Kidney (tissue), 14 donors: Measurements from ENCODE around the gene HNRNPA3. TPM values are rescaled to one million over a fixed set of nuclear protein-coding genes. Genes with fewer than 3 reads are reported as not detected.
"Not testable (repeated sequence)": the region's sequence is repeated elsewhere in the genome, so short reads cannot be mapped to it uniquely, and the experiment has no call there.

Source experiments
- DNase-seq, 5 donors: peaks; one replicate each; pipeline ENCODE4 v3.0.0-alpha.2; 2013 to 2020
- FAIRE-seq: peaks from 2 replicates; lab custom pipeline; 2012; peaks lifted over from hg19 to GRCh38; lab: Jason Lieb, UNC
- H3K27ac ChIP-seq, 2 donors: one replicate each; pipeline ENCODE4 v1.7.0; 2013; ENCODE audit warnings: low read depth in 2 of 2, low read length in 2 of 2, inconsistent platforms in 1 of 2
- H3K27me3 ChIP-seq: one replicate; pipeline ENCODE4 v1.7.1; 2013; ENCODE audit warnings: low read length, inconsistent platforms; ENCODE audit not compliant: control insufficient read depth, insufficient read depth
- H3K36me3 ChIP-seq, 3 donors: one replicate each; pipeline versions ENCODE4 v1.7.0 to v1.7.1; 2013; ENCODE audit warnings: low read length in 3 of 3, control low read depth in 1 of 3, inconsistent platforms in 1 of 3; ENCODE audit not compliant: insufficient read depth in 3 of 3, control insufficient read depth in 2 of 3
- H3K4me1 ChIP-seq, 3 donors: one replicate each; pipeline versions ENCODE4 v1.7.0 to v1.7.1; 2013; ENCODE audit warnings: low read length in 3 of 3, inconsistent platforms in 1 of 3, low read depth in 1 of 3; ENCODE audit not compliant: control insufficient read depth in 2 of 3, insufficient read depth in 2 of 3
- H3K4me3 ChIP-seq, 3 donors: one replicate each; pipeline versions ENCODE4 v1.7.0 to v1.8.1; 2013; ENCODE audit warnings: low read length in 3 of 3, control low read depth in 1 of 3, inconsistent platforms in 1 of 3
- H3K9ac ChIP-seq, 3 donors: one replicate each; pipeline versions ENCODE4 v1.7.0 to v1.7.1; 2013; ENCODE audit warnings: low read length in 3 of 3, control low read depth in 1 of 3, inconsistent platforms in 1 of 3
- H3K9me3 ChIP-seq, 3 donors: one replicate each; pipeline versions ENCODE4 v1.7.0 to v1.7.1; 2013; ENCODE audit warnings: low read length in 3 of 3, control low read depth in 1 of 3, inconsistent platforms in 1 of 3; ENCODE audit not compliant: control insufficient read depth in 2 of 3, insufficient read depth in 1 of 3
- intact Hi-C: fragments of 100-400 bp; cut with DNase I; formaldehyde crosslinking; loops from one replicate; pipeline ENCODE4 v1.11.1; 2022
- polyA plus RNA-seq: library from polyadenylated mRNA; stranded (reverse); fragments of 350-450 nt; fragmentation: Illumina TruSeq; extraction: RNeasy Lipid Tissue Mini Kit (QIAGEN cat#74804); gene quantifications from one replicate; pipeline ENCODE4 v1.2.3, GENCODE V29; 2014; ENCODE audit warnings: low read depth, low replicate concordance; ENCODE audit not compliant: insufficient read depth
- total RNA-seq: library from RNA; stranded (reverse); fragmentation: NEBNext Ultra II Directional; extraction: Animal tissue kit (Norgen Biotek cat#: 25700); gene quantifications from one replicate; pipeline ENCODE4 v1.2.1, GENCODE V29; 2021
- TF ChIP-seq, protein P1 (sequence below): IDR thresholded peaks from 3 replicates; pipeline ENCODE4 v1.5.1; 2012; ENCODE audit warnings: mild to moderate bottlenecking, moderate library complexity, borderline replicate concordance; ENCODE audit not compliant: insufficient read depth; ENCODE audit errors: extremely low read depth
- donor health status: control.
- donor health status: control.
- donor health status: control.
- donor health status: control.
- donor health status: control.
- donor health status: DM: yes; HTN: yes; CAD: no.
- donor health status: Normal renal cell carcinoma (clear cell type).

HNRNPA3 gene
- total and polyA plus RNA-seq, 2 donors from 2014 or later, result 156 to 173 TPM

DNA sequence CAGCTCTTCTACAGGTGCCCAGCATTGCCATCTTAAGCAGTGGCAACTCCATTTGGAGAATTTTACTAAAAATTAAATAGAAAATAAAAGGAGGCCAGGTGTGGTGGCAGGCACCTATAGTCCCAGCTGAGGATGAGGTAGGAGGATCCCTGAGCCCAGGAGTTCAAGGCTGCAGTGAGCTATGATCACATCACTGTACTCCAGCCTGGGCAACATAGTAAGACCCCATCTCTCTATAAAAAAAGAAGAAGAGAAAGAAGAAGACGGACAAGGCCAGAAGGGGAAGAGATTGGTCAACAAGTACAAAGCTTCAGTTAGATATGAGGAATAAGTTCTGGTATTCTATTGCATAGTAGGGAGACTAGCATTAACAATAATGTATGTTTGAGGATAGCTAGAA, 21.7 kb upstream of the HNRNPA3 start:
- H3K9me3 ChIP-seq, result no peaks in the 10 kb centered on the region
- intact Hi-C loops, result no loop called here
- H3K36me3 ChIP-seq, result no peaks in the 10 kb centered on the region
- H3K27ac ChIP-seq, result no peak overlapping the region
- no peaks in the 10 kb centered on the region for H3K4me1 ChIP-seq
- TF ChIP-seq, protein P1, sequence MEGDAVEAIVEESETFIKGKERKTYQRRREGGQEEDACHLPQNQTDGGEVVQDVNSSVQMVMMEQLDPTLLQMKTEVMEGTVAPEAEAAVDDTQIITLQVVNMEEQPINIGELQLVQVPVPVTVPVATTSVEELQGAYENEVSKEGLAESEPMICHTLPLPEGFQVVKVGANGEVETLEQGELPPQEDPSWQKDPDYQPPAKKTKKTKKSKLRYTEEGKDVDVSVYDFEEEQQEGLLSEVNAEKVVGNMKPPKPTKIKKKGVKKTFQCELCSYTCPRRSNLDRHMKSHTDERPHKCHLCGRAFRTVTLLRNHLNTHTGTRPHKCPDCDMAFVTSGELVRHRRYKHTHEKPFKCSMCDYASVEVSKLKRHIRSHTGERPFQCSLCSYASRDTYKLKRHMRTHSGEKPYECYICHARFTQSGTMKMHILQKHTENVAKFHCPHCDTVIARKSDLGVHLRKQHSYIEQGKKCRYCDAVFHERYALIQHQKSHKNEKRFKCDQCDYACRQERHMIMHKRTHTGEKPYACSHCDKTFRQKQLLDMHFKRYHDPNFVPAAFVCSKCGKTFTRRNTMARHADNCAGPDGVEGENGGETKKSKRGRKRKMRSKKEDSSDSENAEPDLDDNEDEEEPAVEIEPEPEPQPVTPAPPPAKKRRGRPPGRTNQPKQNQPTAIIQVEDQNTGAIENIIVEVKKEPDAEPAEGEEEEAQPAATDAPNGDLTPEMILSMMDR, result no peak
- FAIRE-seq (no peak), DNase-seq (no peak)
- no peak overlapping the region for H3K4me3 ChIP-seq
- no peaks in the 10 kb centered on the region for H3K27me3 ChIP-seq
- no peak overlapping the region for H3K9ac ChIP-seq

DNA sequence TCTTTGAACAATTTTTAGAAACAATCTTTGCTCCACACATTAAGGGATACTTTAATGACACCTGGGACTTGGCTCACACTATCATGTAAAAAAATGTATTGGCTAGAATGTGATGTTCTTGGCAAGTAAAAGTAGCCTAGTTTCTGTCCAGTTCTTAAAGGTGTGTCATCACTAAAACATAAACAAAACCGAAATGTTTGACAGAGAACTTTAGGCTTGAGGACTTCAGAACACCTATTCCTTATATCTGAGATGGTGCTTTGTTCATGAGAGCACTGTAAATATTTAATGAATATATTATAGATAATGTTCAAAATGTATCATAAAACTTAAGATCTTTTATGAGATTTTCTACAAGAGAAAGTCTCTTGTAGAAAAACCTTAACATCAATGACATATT, 19.8 kb upstream of the HNRNPA3 start:
- TF ChIP-seq, protein P1, result no peak
- Histone ChIP-seq H3K27ac (no peak overlapping the region), H3K9ac (no peak overlapping the region), H3K9me3 (no peaks in the 10 kb centered on the region), H3K27me3 (no peaks in the 10 kb centered on the region), H3K4me3 (no peak overlapping the region), H3K36me3 (no peaks in the 10 kb centered on the region), H3K4me1 (no peaks in the 10 kb centered on the region)
- FAIRE-seq (no peak), DNase-seq (no peak)
- intact Hi-C loops, result no loop called here

DNA sequence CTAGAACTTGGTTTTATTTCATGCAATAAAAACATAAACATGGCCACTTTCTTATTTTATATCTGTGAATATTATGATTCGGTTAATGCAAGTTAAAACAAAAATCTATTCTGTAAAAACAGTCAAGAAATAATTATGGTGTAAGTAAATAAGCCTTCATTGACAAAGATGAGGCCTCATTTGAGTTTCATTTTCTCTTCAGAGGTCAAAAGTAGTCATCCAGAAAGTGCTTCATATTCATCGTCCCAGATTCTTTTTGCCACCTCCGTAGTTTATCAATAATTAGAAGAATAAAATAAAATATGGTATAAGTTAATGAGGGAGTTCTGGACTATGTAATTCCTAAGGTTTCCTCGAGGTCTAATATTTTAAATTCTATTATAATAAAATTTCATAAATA, 19.4 kb upstream of the HNRNPA3 start:
- no peaks in the 10 kb centered on the region for H3K27me3 ChIP-seq
- no peak overlapping the region for H3K4me3 ChIP-seq
- TF ChIP-seq, protein P1, result no peak
- no peak overlapping the region for H3K27ac ChIP-seq
- H3K4me1 ChIP-seq, result no peaks in the 10 kb centered on the region
- H3K36me3 ChIP-seq, result no peaks in the 10 kb centered on the region
- intact Hi-C loops, result no loop called here
- DNase-seq (no peak), FAIRE-seq (no peak)
- no peak overlapping the region for H3K9ac ChIP-seq
- H3K9me3 ChIP-seq, result no peaks in the 10 kb centered on the region

DNA sequence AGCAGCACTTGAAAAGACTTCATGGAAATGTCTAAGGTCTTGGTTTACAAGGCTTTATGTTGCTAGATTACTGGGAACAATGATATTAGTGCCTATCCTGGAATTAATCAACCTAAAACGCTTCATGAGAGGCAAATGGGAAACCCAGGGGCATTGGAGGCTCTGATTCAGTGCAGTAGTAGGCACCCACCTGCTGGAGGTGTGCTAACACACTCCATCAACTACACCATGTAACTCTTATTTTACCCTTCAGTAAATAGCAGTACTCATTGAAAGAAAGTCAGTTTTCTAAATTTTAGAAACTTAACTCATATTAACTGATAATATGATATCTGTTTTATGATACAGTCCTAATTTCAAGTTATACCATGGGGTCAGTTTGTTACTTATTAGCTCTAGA, 17.4 kb upstream of the HNRNPA3 start:
- Histone ChIP-seq H3K36me3 (no peaks in the 10 kb centered on the region), H3K9me3 (no peaks in the 10 kb centered on the region), H3K27ac (no peak overlapping the region), H3K4me3 (no peak overlapping the region), H3K9ac (no peak overlapping the region), H3K4me1 (no peaks in the 10 kb centered on the region), H3K27me3 (no peaks in the 10 kb centered on the region)
- TF ChIP-seq, protein P1, result no peak
- intact Hi-C loops, result no loop called here
- FAIRE-seq (no peak), DNase-seq (peak in 1 of 5 donors; percentile 33)

DNA sequence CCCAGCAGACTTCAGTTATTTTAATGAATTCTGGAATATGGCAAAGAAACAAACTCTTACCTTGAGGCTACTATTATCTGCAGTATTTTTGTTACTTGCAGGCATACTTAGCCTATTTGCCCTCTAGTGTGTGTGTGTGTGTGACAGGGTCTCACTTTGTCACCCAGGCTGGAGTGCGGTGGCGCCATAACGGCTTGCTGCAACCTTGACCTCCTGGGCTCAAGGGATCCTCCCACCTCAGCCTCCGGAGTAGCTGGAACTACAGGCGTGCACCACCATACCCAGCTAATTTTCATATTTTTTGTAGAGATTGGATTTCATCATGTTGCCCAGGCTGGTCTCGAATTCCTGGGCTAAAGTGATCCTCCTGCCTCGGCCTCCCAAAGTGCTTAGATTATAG, 12.2 kb upstream of the HNRNPA3 start:
- H3K27ac ChIP-seq, intact Hi-C loops, H3K27me3 ChIP-seq, H3K9ac ChIP-seq, H3K9me3 ChIP-seq, DNase-seq, H3K4me1 ChIP-seq, H3K36me3 ChIP-seq, H3K4me3 ChIP-seq, FAIRE-seq: not testable (repeated sequence)
